ENCODE data around the gene SMARCAD1.
A peak's percentile ranks its signal among the peaks of the same experiment; 100 is the strongest.

SMARCAD1 gene

DNA sequence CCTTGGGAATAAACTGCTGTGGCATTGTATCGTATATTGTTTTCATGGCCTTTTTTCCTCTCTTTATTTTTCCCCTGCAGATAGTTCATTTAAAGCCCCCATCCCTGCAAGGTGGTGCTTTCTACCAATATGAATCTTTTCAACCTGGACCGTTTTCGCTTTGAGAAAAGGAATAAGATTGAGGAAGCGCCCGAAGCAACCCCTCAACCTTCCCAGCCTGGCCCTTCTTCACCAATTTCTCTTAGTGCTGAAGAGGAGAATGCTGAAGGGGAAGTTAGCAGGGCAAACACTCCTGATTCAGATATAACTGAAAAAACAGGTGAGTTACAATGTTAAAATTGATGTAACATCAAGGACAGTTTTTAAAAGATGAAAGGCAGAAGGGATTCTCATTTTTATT, 601 bp downstream of the SMARCAD1 start:
- peak overlapping the region; percentile 93 for H3K4me3 ChIP-seq (ENCODE audit: low read length)
- H3K36me3 ChIP-seq (replicated peaks; ENCODE audit: low read depth, low read length): peaks cover 28% of the 10 kb centered on the region
- H4K20me1 ChIP-seq (ENCODE audit: insufficient read depth, low read length): no peaks in the 10 kb centered on the region
- H3K27ac ChIP-seq (ENCODE audit: low read length): peak overlapping the region; percentile 80
- H3K4me2 ChIP-seq (ENCODE audit: low read length): peak overlapping the region; percentile 91
- no peaks in the 10 kb centered on the region for H3K9me3 ChIP-seq (ENCODE audit: insufficient read depth, low read length)
- no peak for TF ChIP-seq EZH2phosphoT487 (IDR thresholded peaks at IDR 0.05; ENCODE audit: low read depth)
- TF ChIP-seq, protein P1, sequence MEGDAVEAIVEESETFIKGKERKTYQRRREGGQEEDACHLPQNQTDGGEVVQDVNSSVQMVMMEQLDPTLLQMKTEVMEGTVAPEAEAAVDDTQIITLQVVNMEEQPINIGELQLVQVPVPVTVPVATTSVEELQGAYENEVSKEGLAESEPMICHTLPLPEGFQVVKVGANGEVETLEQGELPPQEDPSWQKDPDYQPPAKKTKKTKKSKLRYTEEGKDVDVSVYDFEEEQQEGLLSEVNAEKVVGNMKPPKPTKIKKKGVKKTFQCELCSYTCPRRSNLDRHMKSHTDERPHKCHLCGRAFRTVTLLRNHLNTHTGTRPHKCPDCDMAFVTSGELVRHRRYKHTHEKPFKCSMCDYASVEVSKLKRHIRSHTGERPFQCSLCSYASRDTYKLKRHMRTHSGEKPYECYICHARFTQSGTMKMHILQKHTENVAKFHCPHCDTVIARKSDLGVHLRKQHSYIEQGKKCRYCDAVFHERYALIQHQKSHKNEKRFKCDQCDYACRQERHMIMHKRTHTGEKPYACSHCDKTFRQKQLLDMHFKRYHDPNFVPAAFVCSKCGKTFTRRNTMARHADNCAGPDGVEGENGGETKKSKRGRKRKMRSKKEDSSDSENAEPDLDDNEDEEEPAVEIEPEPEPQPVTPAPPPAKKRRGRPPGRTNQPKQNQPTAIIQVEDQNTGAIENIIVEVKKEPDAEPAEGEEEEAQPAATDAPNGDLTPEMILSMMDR (IDR thresholded peaks at IDR 0.05; ENCODE audit: low read depth, low read length): no peak
- no peaks in the 10 kb centered on the region for H3K27me3 ChIP-seq (ENCODE audit: low read depth, low read length)
- peaks cover 13% of the 10 kb centered on the region for H3K4me1 ChIP-seq (ENCODE audit: low read length)
- peaks cover 44% of the 10 kb centered on the region for H3K79me2 ChIP-seq (ENCODE audit: low read length)
- H2AFZ ChIP-seq (ENCODE audit: low read depth, low read length): no peak overlapping the region
- peak overlapping the region; percentile 93 for H3K9ac ChIP-seq (ENCODE audit: low read length)

DNA sequence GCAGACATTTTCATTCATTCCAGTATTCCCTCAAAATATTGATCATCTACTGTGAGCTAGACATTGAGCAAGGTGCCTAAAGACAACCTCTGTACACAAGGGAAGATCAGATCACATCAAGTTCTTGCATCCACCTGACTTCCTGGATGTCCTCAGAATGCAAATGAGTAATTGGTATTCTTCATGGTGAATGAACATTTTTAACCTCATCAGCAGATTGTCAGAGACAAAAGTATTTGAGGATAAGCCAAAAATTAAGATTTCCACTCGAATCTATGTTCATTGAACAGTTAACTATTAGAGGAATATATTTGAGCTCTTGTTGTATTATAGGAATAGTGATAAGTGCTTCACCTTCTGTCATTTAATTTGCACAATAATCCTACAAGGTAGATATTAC, 1.3 kb downstream of the SMARCAD1 start:
- H3K27me3 ChIP-seq (ENCODE audit: low read depth, low read length): no peaks in the 10 kb centered on the region
- H3K4me1 ChIP-seq (ENCODE audit: low read length): peaks cover 13% of the 10 kb centered on the region
- H3K4me3 ChIP-seq (ENCODE audit: low read length): peak overlapping the region; percentile 93
- no peak for TF ChIP-seq EZH2phosphoT487 (IDR thresholded peaks at IDR 0.05; ENCODE audit: low read depth)
- TF ChIP-seq, protein P1 (IDR thresholded peaks at IDR 0.05; ENCODE audit: low read depth, low read length): no peak
- no peak overlapping the region for H3K27ac ChIP-seq (ENCODE audit: low read length)
- no peaks in the 10 kb centered on the region for H4K20me1 ChIP-seq (ENCODE audit: insufficient read depth, low read length)
- H2AFZ ChIP-seq (ENCODE audit: low read depth, low read length): no peak overlapping the region
- peak overlapping the region; percentile 91 for H3K4me2 ChIP-seq (ENCODE audit: low read length)
- peaks cover 35% of the 10 kb centered on the region for H3K36me3 ChIP-seq (replicated peaks; ENCODE audit: low read depth, low read length)
- H3K9me3 ChIP-seq (ENCODE audit: insufficient read depth, low read length): no peaks in the 10 kb centered on the region
- peaks cover 50% of the 10 kb centered on the region for H3K79me2 ChIP-seq (ENCODE audit: low read length)
- H3K9ac ChIP-seq (ENCODE audit: low read length): peak overlapping the region; percentile 93; the same call in 1 of the 2 replicates

DNA sequence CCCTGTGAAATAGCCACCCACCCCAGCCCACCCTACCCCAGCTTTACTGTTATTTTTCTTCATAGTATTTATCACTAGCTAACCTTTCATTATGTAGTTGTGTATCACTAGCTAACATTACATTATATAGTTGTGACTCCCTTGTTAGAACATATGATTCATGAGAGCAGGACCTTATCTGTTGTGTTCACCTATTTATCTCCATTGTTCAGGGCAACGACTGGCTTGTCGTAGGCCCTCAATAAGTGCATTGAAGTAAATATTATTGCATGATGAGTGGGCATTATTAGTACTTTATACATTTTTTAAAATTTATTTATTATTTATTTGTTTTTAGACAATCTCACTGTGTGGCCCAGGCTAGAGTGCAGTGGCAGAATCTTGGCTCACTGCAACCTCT, 4.2 kb downstream of the SMARCAD1 start:
- no peak for TF ChIP-seq EZH2phosphoT487 (IDR thresholded peaks at IDR 0.05; ENCODE audit: low read depth)
- TF ChIP-seq, protein P1 (IDR thresholded peaks at IDR 0.05; ENCODE audit: low read depth, low read length): no peak
- H2AFZ ChIP-seq (ENCODE audit: low read depth, low read length): no peak overlapping the region
- peaks cover 61% of the 10 kb centered on the region for H3K36me3 ChIP-seq (replicated peaks; ENCODE audit: low read depth, low read length)

DNA sequence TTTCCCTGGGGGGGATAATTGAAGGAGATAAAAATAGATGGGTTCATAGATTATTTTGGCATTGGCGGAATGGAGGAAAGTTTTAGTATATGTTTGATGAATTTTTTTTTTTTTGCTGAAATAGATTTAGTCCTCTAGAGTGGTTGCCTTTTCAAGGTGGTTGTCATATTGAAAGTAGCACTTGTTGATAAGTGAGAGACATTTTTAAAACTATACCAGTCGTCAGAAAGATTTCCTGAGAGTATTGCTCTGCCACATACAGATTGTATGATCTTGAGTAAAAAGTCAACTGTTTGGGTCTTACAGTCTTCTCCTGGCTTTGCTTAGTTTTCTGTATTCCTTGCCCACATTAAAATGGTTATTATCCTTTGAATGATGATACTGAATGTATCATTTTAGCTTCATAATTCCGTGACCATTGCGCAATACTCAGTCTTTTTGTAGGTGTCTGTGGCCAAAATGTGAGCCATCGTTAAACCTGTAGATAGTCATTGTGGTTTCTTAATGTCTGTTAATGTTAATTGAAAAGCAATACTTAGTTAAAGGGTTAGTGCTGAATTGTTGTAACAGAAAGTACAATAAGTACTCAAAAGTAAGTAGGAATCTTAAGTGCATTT, 7.1 kb downstream of the SMARCAD1 start:
- Histone ChIP-seq H3K4me1 (ENCODE audit: low read length) (peaks cover under 1% of the 10 kb centered on the region; the same call in 1 of the 2 replicates), H3K9me3 (ENCODE audit: insufficient read depth, low read length) (no peaks in the 10 kb centered on the region), H3K36me3 (replicated peaks; ENCODE audit: low read depth, low read length) (peaks cover 56% of the 10 kb centered on the region), H3K27me3 (ENCODE audit: low read depth, low read length) (no peaks in the 10 kb centered on the region), H3K79me2 (ENCODE audit: low read length) (peaks cover 72% of the 10 kb centered on the region), H3K27ac (ENCODE audit: low read length) (no peak overlapping the region), H3K9ac (ENCODE audit: low read length) (no peak overlapping the region), H4K20me1 (ENCODE audit: insufficient read depth, low read length) (peaks cover 6% of the 10 kb centered on the region; the same call in 1 of the 2 replicates), H3K4me2 (ENCODE audit: low read length) (no peak overlapping the region), H2AFZ (ENCODE audit: low read depth, low read length) (no peak overlapping the region), H3K4me3 (ENCODE audit: low read length) (no peak overlapping the region)
- TF ChIP-seq EZH2phosphoT487 (IDR thresholded peaks at IDR 0.05; ENCODE audit: low read depth): no peak

More for the DNA sequence above, 4.2 kb downstream of the SMARCAD1 start:
- Histone ChIP-seq H3K4me2 (ENCODE audit: low read length) (no peak overlapping the region), H3K4me3 (ENCODE audit: low read length) (no peak overlapping the region), H3K27me3 (ENCODE audit: low read depth, low read length) (no peaks in the 10 kb centered on the region), H3K9me3 (ENCODE audit: insufficient read depth, low read length) (no peaks in the 10 kb centered on the region), H3K79me2 (ENCODE audit: low read length) (peaks cover 75% of the 10 kb centered on the region), H3K4me1 (ENCODE audit: low read length) (peaks cover 13% of the 10 kb centered on the region), H3K27ac (ENCODE audit: low read length) (no peak overlapping the region), H4K20me1 (ENCODE audit: insufficient read depth, low read length) (0 out of 2 replicates have a peak, but pooled peaks cover 6% of the 10 kb centered on the region), H3K9ac (ENCODE audit: low read length) (no peak overlapping the region)

Data from OCI-LY3 (cell line).